Central memory CD8-positive, alpha-beta T cell (primary cell): ENCODE results near the gene MRPL46.
"Not testable (repeated sequence)": the region's sequence is repeated elsewhere in the genome, so short reads cannot be mapped to it uniquely, and the experiment has no call there.

ENCODE experiments used
- ATAC-seq: fragments of 150-1000 bp; cut with Tn5 transposase; replicated peaks from 2 replicates; pipeline ENCODE4 v1.10.0; 2022; ENCODE audit warnings: mild to moderate bottlenecking, moderate FRiP score, moderate number of reproducible peaks; ENCODE audit not compliant: poor library complexity, severe bottlenecking; ENCODE audit errors: extremely low read depth
- DNase-seq, 2 donors: peaks; one replicate each; pipeline ENCODE4 v3.0.0; 2021; ENCODE audit warnings: low spot score in 2 of 2
- H3K27ac Mint-ChIP-seq: one replicate; pipeline ENCODE4 v1.8.0; 2022; ENCODE audit warnings: low read depth, mild to moderate bottlenecking, moderate library complexity, mixed read lengths
- H3K27me3 Mint-ChIP-seq: one replicate; pipeline ENCODE4 v1.8.0; 2022; ENCODE audit warnings: mixed read lengths
- H3K36me3 Mint-ChIP-seq: one replicate; pipeline ENCODE4 v1.8.0; 2022; ENCODE audit warnings: mild to moderate bottlenecking, moderate library complexity, mixed read lengths; ENCODE audit not compliant: insufficient read depth
- H3K4me1 Mint-ChIP-seq: one replicate; pipeline ENCODE4 v1.8.0; 2022; ENCODE audit warnings: mixed read lengths
- H3K4me3 Mint-ChIP-seq: one replicate; pipeline ENCODE4 v1.8.0; 2022; ENCODE audit warnings: mild to moderate bottlenecking, moderate library complexity, mixed read lengths
- H3K9me3 Mint-ChIP-seq: one replicate; pipeline ENCODE4 v1.8.0; 2022; ENCODE audit warnings: mixed read lengths

The MRPL46 gene

DNA sequence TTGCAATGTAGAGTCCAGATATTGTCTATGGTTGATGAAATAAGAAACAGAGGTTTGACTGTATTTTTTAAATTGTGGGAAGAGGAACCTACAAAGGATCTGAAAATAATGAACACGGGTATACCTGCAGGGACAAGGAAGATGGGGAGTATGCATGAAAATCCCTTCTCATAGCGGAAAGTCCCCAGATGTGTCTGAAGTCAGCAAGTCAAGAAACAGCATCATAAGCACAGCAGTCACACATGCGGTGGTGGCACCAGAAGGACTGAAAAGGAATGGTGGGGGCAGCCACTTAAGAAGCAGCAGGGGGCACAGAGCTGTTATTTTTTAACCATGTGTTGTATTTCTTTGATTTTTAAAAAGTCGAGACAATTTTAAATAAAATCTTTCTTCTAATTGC is 5.0 kb upstream of the MRPL46 start:
- no peak for DNase-seq
- no peaks in the 10 kb centered on the region for H3K9me3 Mint-ChIP-seq
- H3K27ac Mint-ChIP-seq: no peak overlapping the region
- peaks cover 9% of the 10 kb centered on the region for H3K4me1 Mint-ChIP-seq
- no peak for ATAC-seq
- no peaks in the 10 kb centered on the region for H3K27me3 Mint-ChIP-seq
- H3K4me3 Mint-ChIP-seq: no peak overlapping the region
- H3K36me3 Mint-ChIP-seq: peaks cover 29% of the 10 kb centered on the region

DNA sequence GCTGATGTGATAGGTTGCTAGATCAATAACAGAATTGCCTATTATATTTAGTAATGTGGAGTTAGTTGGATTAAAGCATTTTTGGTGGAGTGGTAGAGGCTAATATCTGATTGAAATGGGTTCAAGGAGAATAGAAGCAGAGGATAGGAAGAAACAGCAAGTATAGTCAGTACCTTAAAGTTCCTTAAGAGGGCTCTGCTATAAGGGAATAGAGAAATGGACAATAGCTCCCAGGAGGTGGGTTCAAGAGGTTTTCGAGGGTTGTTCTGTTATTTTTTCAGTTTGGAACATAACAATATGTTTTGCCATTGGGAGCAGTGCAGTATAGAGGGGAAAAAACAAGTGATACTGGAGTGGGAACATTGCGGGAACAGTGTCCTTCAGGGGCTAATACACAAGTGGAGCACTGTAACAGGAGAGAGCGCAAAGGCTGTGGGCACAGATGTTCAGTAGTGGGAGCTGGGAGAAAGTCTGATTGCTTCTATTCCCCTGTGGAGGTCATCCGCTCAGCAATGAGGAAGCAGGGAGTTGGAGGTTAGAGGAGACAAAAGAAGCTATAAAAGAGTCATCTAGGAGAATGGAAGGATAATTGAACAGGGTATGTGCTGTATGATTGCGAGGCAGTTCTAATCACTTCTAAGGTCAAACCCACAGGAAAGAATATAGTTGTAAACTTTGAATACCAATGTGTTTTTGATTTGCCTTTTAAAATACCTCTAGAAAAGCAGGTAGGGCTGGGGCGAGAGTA is 3.6 kb upstream of the MRPL46 start:
- H3K27me3 Mint-ChIP-seq: no peaks in the 10 kb centered on the region
- ATAC-seq (no peak), DNase-seq (no peak)
- H3K27ac Mint-ChIP-seq: no peak overlapping the region
- no peaks in the 10 kb centered on the region for H3K9me3 Mint-ChIP-seq
- peaks cover 19% of the 10 kb centered on the region for H3K4me1 Mint-ChIP-seq
- H3K4me3 Mint-ChIP-seq: no peak overlapping the region
- H3K36me3 Mint-ChIP-seq: peaks cover 29% of the 10 kb centered on the region

DNA sequence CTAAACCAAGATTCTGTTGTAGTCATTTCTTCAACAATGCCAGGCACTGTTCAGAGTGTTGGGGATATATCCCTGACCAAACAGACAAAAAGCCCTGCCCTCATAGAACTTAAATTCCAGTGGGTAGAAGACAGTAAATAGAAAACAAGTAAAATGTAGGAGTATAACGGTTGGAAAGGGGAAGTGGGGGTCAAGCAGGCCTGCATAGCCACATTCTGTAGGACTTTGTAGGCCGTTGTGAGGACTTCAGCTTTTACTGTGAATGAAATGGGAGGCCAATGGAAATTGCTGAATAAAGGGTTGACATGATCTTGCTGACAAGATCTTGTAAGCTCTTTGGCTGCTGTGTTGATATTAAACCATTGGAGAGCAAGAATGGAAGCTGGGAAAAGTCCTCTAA is 2.1 kb upstream of the MRPL46 start:
- Mint-ChIP-seq H3K4me3 (no peak overlapping the region), H3K9me3 (no peaks in the 10 kb centered on the region), H3K4me1 (peaks cover 19% of the 10 kb centered on the region), H3K27ac (no peak overlapping the region), H3K27me3 (no peaks in the 10 kb centered on the region), H3K36me3 (peaks cover 28% of the 10 kb centered on the region)
- ATAC-seq (no peak), DNase-seq (no peak)

DNA sequence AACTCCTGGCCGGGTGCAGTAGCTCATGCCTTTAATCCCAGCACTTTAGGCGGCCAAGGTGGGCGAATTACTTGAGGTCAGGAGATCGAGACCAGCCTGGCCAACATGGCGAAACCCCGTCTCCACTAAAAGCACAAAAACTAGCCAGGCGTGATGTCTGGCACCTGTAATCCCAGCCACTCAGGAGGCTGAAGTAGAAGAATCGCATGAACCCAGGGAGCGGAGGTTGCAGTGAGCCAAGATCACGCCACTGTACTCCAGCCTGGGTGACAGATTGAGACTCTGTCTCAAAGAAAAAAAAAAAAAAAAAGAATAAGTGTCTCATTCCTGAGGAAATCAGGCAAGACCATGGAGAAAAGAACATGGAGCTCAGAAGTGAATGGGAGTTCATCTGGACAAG is 1.5 kb upstream of the MRPL46 start:
- Mint-ChIP-seq H3K27ac (peak overlapping the region; percentile 93), H3K36me3 (peaks cover 30% of the 10 kb centered on the region), H3K4me3 (peak overlapping the region; percentile 92), H3K4me1 (peaks cover 19% of the 10 kb centered on the region)
- not testable (repeated sequence) for DNase-seq, ATAC-seq, H3K9me3 Mint-ChIP-seq, H3K27me3 Mint-ChIP-seq

DNA sequence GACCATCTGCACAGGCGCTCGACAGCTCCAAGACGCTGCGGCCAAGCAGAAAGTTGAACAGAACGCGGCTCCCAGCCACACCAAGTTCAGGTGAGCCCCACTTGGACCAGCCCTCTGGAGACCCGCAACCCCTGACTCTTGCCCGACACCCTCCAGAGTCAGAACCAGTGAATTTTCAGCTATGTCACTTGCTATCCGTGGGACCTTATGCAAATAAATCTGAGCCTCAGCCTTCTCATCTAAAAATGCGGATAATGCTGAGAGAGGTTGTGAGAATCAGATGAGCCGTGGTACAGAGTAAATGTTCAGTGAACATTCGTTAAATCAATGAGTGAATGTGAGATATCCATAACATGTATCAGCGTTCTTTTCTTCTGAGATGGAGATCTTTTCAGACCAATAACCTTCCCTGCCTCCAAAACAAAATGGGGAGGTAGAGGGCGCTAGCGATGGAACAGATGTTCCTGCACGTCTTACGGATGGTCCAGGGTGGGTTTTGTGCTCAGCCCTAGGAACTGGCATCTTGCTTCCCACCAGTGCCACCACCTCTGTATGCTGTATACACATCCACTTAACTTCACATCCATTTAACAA is 844 bp upstream of the MRPL46 start:
- Mint-ChIP-seq H3K36me3 (peaks cover 32% of the 10 kb centered on the region), H3K9me3 (no peaks in the 10 kb centered on the region), H3K27me3 (no peaks in the 10 kb centered on the region), H3K4me3 (peak overlapping the region; percentile 92), H3K27ac (peak overlapping the region; percentile 93), H3K4me1 (peaks cover 19% of the 10 kb centered on the region)
- no peak for DNase-seq
- ATAC-seq: peak; percentile 4

DNA sequence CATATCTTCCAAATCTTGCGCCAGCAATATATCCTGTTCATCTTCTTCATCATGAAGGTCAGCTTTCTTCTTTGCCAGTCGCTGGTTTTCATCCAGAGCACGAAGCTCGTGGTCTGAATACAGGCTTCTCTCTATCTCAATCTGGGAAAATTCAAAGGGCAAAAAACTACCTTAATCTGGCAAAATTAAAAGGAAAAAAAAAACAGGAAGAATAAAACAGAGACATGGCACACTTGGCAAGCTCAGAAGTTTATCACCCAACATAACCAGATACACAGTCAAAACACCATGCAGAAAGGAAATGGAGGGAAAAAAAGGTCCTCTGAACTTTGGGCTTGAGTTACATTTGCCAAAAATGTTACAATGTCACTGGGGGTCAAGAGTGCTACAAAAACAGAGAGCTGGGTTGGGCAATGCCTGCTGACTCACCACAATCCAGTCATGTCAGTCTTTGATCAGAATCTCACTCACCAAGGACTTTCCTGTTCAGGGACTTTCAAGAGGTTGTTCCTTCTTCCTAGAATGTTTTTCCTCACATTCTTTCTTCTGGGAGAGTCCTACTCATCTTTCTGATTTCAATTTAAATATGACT is 1.5 kb downstream of the MRPL46 start:
- Mint-ChIP-seq H3K4me3 (peak overlapping the region; percentile 92), H3K4me1 (peaks cover 19% of the 10 kb centered on the region), H3K36me3 (peaks cover 47% of the 10 kb centered on the region), H3K27ac (no peak overlapping the region), H3K27me3 (no peaks in the 10 kb centered on the region), H3K9me3 (no peaks in the 10 kb centered on the region)
- ATAC-seq (no peak), DNase-seq (no peak)

DNA sequence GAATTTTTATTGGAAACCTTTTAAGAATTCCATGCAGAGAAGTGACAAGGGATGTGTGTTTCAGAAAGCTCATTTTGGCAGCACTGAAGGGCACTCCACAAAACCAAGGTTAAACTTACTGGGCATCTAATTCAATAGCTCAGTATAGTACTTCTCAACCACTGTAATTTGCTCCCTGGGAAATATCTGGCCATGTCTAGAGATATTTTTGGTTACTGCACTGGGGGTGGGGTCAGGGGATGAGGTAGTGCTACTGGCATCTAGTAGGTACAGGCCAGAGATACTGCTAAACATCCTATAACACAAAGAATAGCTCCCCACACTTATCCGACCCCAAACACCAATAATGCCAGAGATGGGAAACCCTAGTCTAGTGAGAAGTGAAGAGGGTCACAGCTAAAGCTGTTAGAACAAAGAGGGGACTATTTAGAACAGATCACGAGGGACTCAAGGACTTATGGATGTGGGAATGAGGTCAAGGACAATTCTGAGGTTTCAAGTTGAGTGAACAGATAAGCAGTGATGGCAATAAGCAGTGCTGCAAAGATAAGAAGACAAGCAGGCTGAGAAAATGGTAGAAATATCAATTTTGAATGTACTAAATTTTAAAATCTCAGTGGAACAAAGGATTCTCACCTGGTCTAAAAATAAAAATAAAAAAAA is 3.2 kb downstream of the MRPL46 start:
- peaks cover 61% of the 10 kb centered on the region for H3K36me3 Mint-ChIP-seq
- H3K4me1 Mint-ChIP-seq: peaks cover 19% of the 10 kb centered on the region
- H3K27me3 Mint-ChIP-seq: no peaks in the 10 kb centered on the region
- ATAC-seq: no peak
- no peak overlapping the region for H3K4me3 Mint-ChIP-seq
- H3K27ac Mint-ChIP-seq: no peak overlapping the region
- no peak for DNase-seq
- H3K9me3 Mint-ChIP-seq: no peaks in the 10 kb centered on the region

DNA sequence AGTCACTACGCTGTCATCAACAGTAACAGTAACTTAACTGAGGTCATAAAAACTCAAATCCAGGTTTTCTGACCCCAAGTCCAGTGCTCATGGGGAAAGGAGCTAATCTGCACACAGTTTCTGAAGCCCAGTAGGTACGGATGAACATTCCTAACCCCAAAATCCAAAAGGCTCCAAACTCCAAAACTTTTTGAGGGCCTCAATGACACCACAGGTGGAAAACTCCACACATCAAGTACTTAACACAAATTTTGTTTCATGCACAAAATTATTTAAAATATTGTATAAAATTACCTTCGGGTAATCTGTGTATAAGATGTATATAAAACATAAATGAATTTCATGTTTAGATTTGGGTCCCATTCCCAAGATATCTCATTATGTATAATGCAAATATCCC is 10.5 kb downstream of the MRPL46 start:
- Mint-ChIP-seq H3K4me1 (no peaks in the 10 kb centered on the region), H3K36me3 (peaks cover 32% of the 10 kb centered on the region), H3K27ac (no peak overlapping the region), H3K9me3 (no peaks in the 10 kb centered on the region), H3K27me3 (no peaks in the 10 kb centered on the region), H3K4me3 (no peak overlapping the region)
- DNase-seq (no peak), ATAC-seq (no peak)

DNA sequence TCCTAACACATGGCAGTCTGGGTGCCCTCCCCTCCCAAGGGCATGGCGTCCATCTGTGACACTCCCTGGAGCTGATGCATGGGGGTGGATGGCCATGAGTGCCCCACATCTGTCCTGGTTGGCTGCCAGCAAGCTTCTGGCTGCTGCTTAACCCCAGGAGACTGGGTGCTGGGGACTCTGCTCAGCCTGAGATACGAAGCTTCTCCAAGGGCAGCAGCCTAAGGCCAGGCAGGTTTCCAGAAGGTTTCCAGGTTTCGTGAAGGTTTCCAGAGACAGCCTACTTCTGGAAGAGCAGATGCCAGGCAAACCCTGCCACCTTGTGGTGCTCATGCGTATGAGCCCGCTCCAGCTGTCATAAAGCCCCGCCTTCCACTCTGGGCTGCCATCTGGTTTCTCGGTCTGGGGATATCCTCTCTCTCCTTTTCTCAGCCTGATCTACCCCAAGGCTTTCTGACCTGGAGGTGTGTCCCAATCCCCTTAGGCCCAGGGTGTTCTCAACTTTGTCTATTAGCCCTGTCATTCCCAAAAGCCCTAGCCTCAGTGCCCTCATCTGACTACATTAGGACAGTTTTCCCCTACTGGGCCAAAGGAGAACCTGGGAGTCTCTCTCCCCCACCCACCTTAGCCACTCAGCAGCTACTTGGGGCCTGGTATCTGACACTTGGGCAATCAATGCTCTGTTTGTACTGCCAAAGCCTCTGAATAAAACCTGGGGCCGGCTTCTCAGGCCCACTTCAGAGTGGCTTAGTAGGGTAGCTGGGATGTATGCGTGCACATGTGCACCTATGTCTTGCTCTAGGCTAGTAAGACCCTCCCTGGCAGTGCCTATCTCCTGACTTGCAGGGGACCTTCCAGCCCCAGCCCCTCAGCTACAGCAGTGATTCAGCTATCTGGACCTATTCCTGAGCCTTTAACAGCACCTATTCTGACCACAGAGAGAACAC is 12.0 kb downstream of the MRPL46 start:
- Mint-ChIP-seq H3K9me3 (no peaks in the 10 kb centered on the region), H3K27ac (peak overlapping the region; percentile 30), H3K4me3 (no peak overlapping the region), H3K4me1 (peaks cover under 1% of the 10 kb centered on the region), H3K27me3 (peaks cover 3% of the 10 kb centered on the region), H3K36me3 (peaks cover 21% of the 10 kb centered on the region)
- DNase-seq: peak in 1 of 2 donors; percentile 16
- ATAC-seq: peak; percentile 54

DNA sequence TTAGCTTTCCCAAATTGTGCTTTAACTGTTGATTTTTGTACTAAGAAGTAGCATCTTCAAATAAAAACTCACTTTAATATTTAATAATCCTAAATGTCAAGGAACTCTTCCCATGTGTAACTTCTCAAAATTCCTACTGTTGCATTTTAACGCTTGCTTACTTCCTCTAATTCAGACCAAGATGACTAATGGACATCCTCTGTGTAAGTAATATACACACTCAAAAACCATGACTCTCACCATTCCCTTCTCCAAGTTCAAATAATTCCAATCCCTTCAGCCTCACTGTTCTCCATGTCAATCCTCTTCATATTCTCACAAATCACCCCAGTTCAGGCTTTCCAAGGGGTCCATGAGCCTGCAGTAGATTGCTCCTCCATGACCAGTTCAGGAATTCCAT is 13.0 kb downstream of the MRPL46 start:
- H3K27ac Mint-ChIP-seq: no peak overlapping the region
- no peaks in the 10 kb centered on the region for H3K9me3 Mint-ChIP-seq
- H3K4me3 Mint-ChIP-seq: no peak overlapping the region
- peaks cover 12% of the 10 kb centered on the region for H3K36me3 Mint-ChIP-seq
- ATAC-seq (no peak), DNase-seq (no peak)
- peaks cover 9% of the 10 kb centered on the region for H3K27me3 Mint-ChIP-seq
- H3K4me1 Mint-ChIP-seq: peaks cover 5% of the 10 kb centered on the region

DNA sequence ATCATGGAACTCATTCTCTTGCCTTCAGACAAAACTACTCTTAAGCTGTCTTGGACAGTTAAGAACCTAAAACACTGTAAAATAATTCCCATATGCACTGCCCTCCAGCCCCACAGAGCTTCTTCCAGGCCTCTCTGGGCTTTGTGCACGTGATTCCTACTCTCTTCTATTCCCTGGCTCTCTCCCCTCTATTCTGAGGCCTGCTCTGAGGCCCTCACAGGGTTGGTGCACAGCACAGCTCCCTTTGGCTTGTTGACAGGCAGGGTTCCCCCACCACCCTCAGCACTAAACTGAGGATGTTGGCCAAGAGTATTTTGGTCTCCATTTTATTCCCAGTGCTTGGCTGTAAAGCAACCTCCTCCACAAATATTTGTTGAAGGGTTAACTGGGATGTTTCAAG is 13.5 kb downstream of the MRPL46 start:
- H3K36me3 Mint-ChIP-seq: peaks cover 7% of the 10 kb centered on the region
- peaks cover 9% of the 10 kb centered on the region for H3K27me3 Mint-ChIP-seq
- H3K4me1 Mint-ChIP-seq: peaks cover 5% of the 10 kb centered on the region
- H3K4me3 Mint-ChIP-seq: no peak overlapping the region
- ATAC-seq: no peak
- no peak overlapping the region for H3K27ac Mint-ChIP-seq
- no peak for DNase-seq
- H3K9me3 Mint-ChIP-seq: no peaks in the 10 kb centered on the region
